GM23248 (cell line): Measurements from ENCODE around the gene CHKB. TPM values are rescaled to one million over a fixed set of nuclear protein-coding genes. Genes with fewer than 3 reads are reported as not detected.
A peak's percentile ranks its signal among the peaks of the same experiment; 100 is the strongest.

Experiments
- DNase-seq: peaks from one replicate; pipeline ENCODE4 v3.0.0-alpha.2; 2015
- H2AFZ ChIP-seq: fragments of 200-600 bp; sonication (generic); 2 replicates; pipeline ENCODE4 v1.6.1; 2016; ENCODE audit warnings: antibody characterized with exemption
- H3F3A ChIP-seq: fragments of 200-600 bp; sonication (generic); 2 replicates; pipeline ENCODE4 v1.6.1; 2016; ENCODE audit warnings: mild to moderate bottlenecking, antibody characterized with exemption, mixed run types; ENCODE audit not compliant: insufficient read depth
- H3K27ac ChIP-seq: fragments of 200-600 bp; sonication (generic); 2 replicates; pipeline ENCODE4 v1.5.1; 2016; ENCODE audit warnings: mild to moderate bottlenecking
- H3K27me3 ChIP-seq: fragments of 200-600 bp; sonication (generic); replicated peaks from 2 replicates; pipeline ENCODE4 v1.6.1; 2016; ENCODE audit warnings: mild to moderate bottlenecking; ENCODE audit not compliant: insufficient read depth
- H3K36me3 ChIP-seq: fragments of 200-600 bp; sonication (generic); 2 replicates; pipeline ENCODE4 v1.6.1; 2016; ENCODE audit warnings: low read depth, mild to moderate bottlenecking
- H3K4me1 ChIP-seq: fragments of 200-600 bp; sonication (generic); 2 replicates; pipeline ENCODE4 v1.6.1; 2016; ENCODE audit warnings: mild to moderate bottlenecking; ENCODE audit not compliant: insufficient read depth
- H3K4me2 ChIP-seq: fragments of 200-600 bp; sonication (generic); one replicate; pipeline ENCODE4 v1.6.1; 2016; ENCODE audit warnings: mild to moderate bottlenecking; ENCODE audit not compliant: unreplicated experiment
- H3K4me3 ChIP-seq: fragments of 200-600 bp; sonication (generic); 2 replicates; pipeline ENCODE4 v1.5.1; 2016; ENCODE audit warnings: mild to moderate bottlenecking
- H3K79me2 ChIP-seq: fragments of 200-600 bp; sonication (generic); 2 replicates; pipeline ENCODE4 v1.6.1; 2016; ENCODE audit warnings: mild to moderate bottlenecking; ENCODE audit not compliant: insufficient read depth
- H3K9ac ChIP-seq: fragments of 200-600 bp; sonication (generic); 2 replicates; pipeline ENCODE4 v1.6.1; 2016; ENCODE audit warnings: mild to moderate bottlenecking
- H3K9me2 ChIP-seq: fragments of 200-600 bp; sonication (generic); 2 replicates; pipeline ENCODE4 v1.6.1; 2016; ENCODE audit warnings: mixed run types, mild to moderate bottlenecking, moderate library complexity; ENCODE audit not compliant: insufficient read depth
- H3K9me3 ChIP-seq: fragments of 200-600 bp; sonication (generic); one replicate; pipeline ENCODE4 v1.6.1; 2017; ENCODE audit warnings: low read depth
- H4K20me1 ChIP-seq: fragments of 200-600 bp; sonication (generic); 2 replicates; pipeline ENCODE4 v1.6.0; 2016; ENCODE audit not compliant: insufficient read depth
- EZH2 ChIP-seq: fragments of 200-600 bp; sonication (generic); IDR thresholded peaks from 2 replicates; pipeline ENCODE4 v1.6.1; 2018; ENCODE audit warnings: antibody characterized with exemption, mild to moderate bottlenecking; ENCODE audit not compliant: insufficient read depth, poor library complexity, severe bottlenecking
- EZH2phosphoT487 ChIP-seq: fragments of 200-600 bp; sonication (generic); IDR thresholded peaks from 2 replicates; pipeline ENCODE4 v1.6.1; 2018; ENCODE audit warnings: antibody characterized with exemption, moderate library complexity, mild to moderate bottlenecking, low read depth; ENCODE audit not compliant: insufficient read depth
- WGBS, 2 experiments: methylation state at CpG; one replicate each; pipeline ENCODE4 v1.1.6; 2015 to 2017; ENCODE audit warnings: low lambda C conversion rate in 2 of 2, low coverage in 1 of 2; ENCODE audit errors: missing lambda C conversion rate in 2 of 2; 5-methylcytosine and 5-hydroxymethylcytosine counted together
- in situ Hi-C: fragments of 300-500 bp; cut with MboI; formaldehyde crosslinking; loops from 2 replicates; pipeline ENCODE4 v1.15.0; 2020
- polyA plus RNA-seq: library from polyadenylated mRNA; unstranded; fragments of >200 nt; fragmentation: Nextera tagmentation; extraction: Ambion mirVana; gene quantifications from 2 replicates; pipeline ENCODE4 v1.2.1, GENCODE V29; 2016
- total RNA-seq: library from RNA; depleted of rRNA; stranded (reverse); fragments of >200 nt; shearing (Covaris generic); gene quantifications from 2 replicates; pipeline ENCODE4 v1.2.3, GENCODE V29; 2014

Gene CHKB
- total and polyA plus RNA-seq, 2 experiments from 2014 or later, result 41.3 to 41.7 TPM

DNA sequence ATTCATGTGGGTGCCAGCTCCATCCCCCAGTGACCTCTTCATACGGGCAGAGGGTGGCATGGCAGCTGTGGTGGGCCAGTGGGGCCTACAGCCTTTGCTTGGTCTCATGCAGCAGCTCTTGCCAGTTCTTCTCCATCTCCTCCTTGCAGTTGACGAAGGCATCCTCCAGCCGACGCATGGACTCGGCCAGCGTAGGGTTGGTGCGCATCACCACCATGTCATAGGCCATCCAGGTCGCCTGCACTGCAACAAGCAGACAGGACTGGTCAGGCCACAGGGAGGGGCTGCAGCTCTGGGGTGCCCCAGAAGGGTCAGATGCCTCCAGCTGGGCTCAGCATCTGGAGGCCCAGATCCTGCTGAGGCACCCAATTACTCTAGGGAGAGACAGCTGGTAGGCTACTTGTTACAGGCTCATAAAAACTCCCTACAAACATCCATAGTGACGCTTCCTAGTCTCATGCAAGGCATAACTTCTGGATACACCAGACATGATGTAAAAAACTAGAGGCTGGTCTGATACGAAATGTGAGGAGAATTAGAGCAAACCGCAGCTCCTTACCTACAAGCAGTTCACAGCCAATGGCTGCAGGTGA lies 31.4 kb downstream of the CHKB start:
- no peak overlapping the region for H3K9ac ChIP-seq
- no peaks in the 10 kb centered on the region for H3K79me2 ChIP-seq
- H2AFZ ChIP-seq, result no peak overlapping the region
- H3K27me3 ChIP-seq, result peaks cover 8% of the 10 kb centered on the region
- no peak overlapping the region for H3K4me3 ChIP-seq
- no peaks in the 10 kb centered on the region for H3K36me3 ChIP-seq
- no peaks in the 10 kb centered on the region for H4K20me1 ChIP-seq
- in situ Hi-C loops, result no loop called here
- no peaks in the 10 kb centered on the region for H3K9me3 ChIP-seq
- no peak for DNase-seq
- no peaks in the 10 kb centered on the region for H3F3A ChIP-seq
- no peaks in the 10 kb centered on the region for H3K4me1 ChIP-seq
- H3K4me2 ChIP-seq, result no peak overlapping the region
- TF ChIP-seq EZH2, result no peak
- H3K9me2 ChIP-seq, result no peaks in the 10 kb centered on the region
- no peak overlapping the region for H3K27ac ChIP-seq
- WGBS, 2 experiments, result 84 to 88% methylated on average over 11 of the region's 11 CpGs

DNA sequence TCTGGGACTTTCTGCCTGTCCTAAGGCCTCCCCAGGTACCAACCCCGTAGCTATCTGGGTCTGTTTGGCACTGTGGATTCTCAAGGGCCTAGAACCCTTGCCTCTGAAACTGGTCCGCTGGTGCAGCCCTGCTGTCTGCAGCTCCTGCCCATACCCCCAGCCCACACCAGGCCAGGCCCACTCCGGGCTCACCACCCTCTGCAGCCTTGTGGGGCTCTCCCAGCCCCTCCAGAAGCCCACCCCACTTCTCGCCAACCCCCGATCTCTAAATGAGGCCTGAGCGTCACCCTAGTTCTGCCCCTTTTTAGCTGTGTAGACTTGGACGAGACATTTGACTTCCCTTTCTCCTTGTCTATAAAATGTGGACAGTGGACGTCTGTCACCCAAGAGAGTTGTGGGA lies 32.3 kb downstream of the CHKB start:
- no peaks in the 10 kb centered on the region for H4K20me1 ChIP-seq
- DNase-seq, result no peak
- no peak overlapping the region for H3K4me3 ChIP-seq
- 89 to 91% methylated on average over 8 of the region's 8 CpGs for WGBS, 2 experiments
- no peaks in the 10 kb centered on the region for H3K36me3 ChIP-seq
- H3K27ac ChIP-seq, result no peak overlapping the region
- no peak overlapping the region for H3K4me2 ChIP-seq
- no peaks in the 10 kb centered on the region for H3K9me3 ChIP-seq
- H2AFZ ChIP-seq, result no peak overlapping the region
- no peaks in the 10 kb centered on the region for H3K9me2 ChIP-seq
- H3F3A ChIP-seq, result no peaks in the 10 kb centered on the region
- H3K4me1 ChIP-seq, result no peaks in the 10 kb centered on the region
- TF ChIP-seq EZH2phosphoT487 (no peak), EZH2 (no peak)
- no peak overlapping the region for H3K9ac ChIP-seq
- no peaks in the 10 kb centered on the region for H3K79me2 ChIP-seq
- in situ Hi-C loops, result no loop called here
- H3K27me3 ChIP-seq, result peaks cover 8% of the 10 kb centered on the region

DNA sequence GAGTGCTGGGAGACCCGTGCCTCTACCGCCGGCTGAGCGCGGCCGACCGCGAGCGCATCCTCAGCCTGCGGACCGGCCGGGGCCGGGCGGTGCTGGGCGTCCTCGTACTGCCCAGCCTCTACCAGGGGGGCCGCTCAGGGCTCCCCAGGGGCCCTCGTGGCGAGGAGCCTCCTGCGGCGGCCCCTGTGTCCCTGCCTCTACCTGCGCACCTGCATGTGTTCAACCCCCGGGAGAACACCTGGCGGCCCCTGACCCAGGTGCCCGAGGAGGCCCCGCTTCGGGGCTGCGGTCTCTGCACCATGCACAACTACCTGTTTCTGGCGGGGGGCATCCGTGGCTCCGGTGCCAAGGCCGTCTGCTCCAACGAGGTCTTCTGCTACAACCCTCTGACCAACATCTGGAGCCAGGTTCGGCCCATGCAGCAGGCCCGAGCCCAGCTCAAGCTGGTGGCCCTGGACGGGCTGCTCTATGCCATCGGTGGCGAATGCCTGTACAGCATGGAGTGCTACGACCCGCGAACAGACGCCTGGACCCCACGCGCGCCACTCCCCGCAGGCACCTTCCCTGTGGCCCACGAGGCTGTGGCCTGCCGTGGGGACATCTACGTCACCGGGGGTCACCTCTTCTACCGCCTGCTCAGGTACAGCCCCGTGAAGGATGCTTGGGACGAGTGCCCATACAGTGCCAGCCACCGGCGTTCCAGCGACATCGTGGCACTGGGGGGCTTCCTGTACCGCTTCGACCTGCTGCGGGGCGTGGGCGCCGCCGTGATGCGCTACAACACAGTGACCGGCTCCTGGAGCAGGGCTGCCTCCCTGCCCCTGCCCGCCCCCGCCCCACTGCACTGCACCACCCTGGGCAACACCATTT lies 33.5 kb downstream of the CHKB start:
- H3K36me3 ChIP-seq, result no peaks in the 10 kb centered on the region
- H3K4me1 ChIP-seq, result no peaks in the 10 kb centered on the region
- in situ Hi-C loops, result no loop called here
- no peaks in the 10 kb centered on the region for H4K20me1 ChIP-seq
- H3K9me2 ChIP-seq, result no peaks in the 10 kb centered on the region
- H3K4me3 ChIP-seq, result no peak overlapping the region; the same call in 1 of the 2 replicates
- 60 to 67% methylated on average over 51 to 56 of the region's 68 CpGs for WGBS, 2 experiments
- TF ChIP-seq EZH2, result no peak
- no peak for TF ChIP-seq EZH2phosphoT487
- peak overlapping the region; percentile 70; the same call in 1 of the 2 replicates for H2AFZ ChIP-seq
- H3K79me2 ChIP-seq, result no peaks in the 10 kb centered on the region
- H3K27me3 ChIP-seq, result peaks cover 8% of the 10 kb centered on the region
- DNase-seq, result no peak
- H3K4me2 ChIP-seq, result peak overlapping the region; percentile 31
- H3F3A ChIP-seq, result no peaks in the 10 kb centered on the region
- no peaks in the 10 kb centered on the region for H3K9me3 ChIP-seq
- no peak overlapping the region for H3K27ac ChIP-seq
- no peak overlapping the region for H3K9ac ChIP-seq

DNA sequence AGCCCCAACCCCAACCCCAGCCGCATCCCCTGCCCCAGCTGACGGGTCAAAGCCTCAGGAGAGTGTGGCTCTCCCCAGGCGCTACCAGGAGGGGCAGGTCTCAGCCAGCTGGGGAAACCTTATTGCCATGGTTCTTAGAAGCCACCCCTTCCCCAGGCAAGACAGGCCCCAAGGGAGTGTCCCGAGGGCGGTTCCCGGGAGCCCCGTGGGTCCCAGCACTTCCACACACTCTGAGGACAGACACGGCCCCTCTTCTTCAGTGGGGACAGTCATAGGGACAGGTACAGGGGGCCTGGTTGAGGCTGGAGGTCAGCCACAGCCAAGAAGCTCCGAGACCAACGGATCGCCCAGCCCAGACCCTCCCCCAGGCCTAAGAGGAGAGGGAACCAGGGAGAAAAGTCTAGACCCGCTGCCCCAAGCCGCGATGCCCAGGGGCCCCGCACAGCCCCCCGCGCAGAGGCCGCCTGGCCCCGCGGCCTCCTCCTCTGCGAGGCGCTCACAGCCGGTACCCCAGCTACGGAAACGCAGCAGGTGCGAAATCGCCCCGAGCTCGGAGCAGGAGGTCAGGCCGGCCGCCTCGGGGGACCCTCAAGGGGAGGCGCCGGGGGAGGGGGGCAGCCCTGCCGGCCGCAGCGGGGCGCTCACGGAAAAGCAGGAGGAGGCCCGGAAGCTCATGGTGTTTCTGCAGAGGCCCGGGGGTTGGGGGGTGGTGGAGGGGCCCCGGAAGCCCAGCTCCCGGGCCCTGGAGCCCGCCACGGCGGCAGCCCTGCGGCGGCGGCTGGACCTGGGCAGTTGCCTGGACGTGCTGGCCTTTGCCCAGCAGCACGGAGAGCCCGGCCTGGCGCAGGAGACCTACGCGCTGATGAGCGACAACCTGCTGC lies 34.4 kb downstream of the CHKB start:
- H3K4me3 ChIP-seq, result peak overlapping the region; percentile 20; the same call in 1 of the 2 replicates
- no peak overlapping the region; the same call in 1 of the 2 replicates for H3K9ac ChIP-seq
- H3K9me2 ChIP-seq, result no peaks in the 10 kb centered on the region
- no peak overlapping the region for H3K27ac ChIP-seq
- H3K9me3 ChIP-seq, result no peaks in the 10 kb centered on the region
- WGBS, 2 experiments, result 10 to 13% methylated on average over 46 to 52 of the region's 56 CpGs
- DNase-seq, result peak; percentile 45
- in situ Hi-C loops, result no loop called here
- no peaks in the 10 kb centered on the region for H3K79me2 ChIP-seq
- peaks cover 8% of the 10 kb centered on the region for H3K27me3 ChIP-seq
- TF ChIP-seq EZH2 (peak; percentile 41), EZH2phosphoT487 (no peak)
- no peaks in the 10 kb centered on the region for H3K36me3 ChIP-seq
- H4K20me1 ChIP-seq, result no peaks in the 10 kb centered on the region
- no peaks in the 10 kb centered on the region for H3F3A ChIP-seq
- peak overlapping the region; percentile 70 for H2AFZ ChIP-seq
- no peaks in the 10 kb centered on the region for H3K4me1 ChIP-seq
- peak overlapping the region; percentile 31 for H3K4me2 ChIP-seq
